Right renal pelvis (tissue), 4 donors: ENCODE measurements around the gene C1QTNF5. TPM values are rescaled to one million over a fixed set of nuclear protein-coding genes. Genes with fewer than 3 reads are reported as not detected.

ENCODE experiments used
- DNase-seq, 4 donors: peaks; one replicate each; pipeline ENCODE4 v3.0.0-alpha.2; 2013; ENCODE audit warnings: low read depth in 4 of 4, low spot score in 3 of 4, missing footprints in 1 of 4
- polyA plus RNA-seq, 4 donors: library from polyadenylated mRNA; unstranded; fragments of 120-200 nt; gene quantifications; one replicate each; pipeline ENCODE4 v1.2.1, GENCODE V29; 2013; ENCODE audit not compliant: insufficient read length in 4 of 4

C1QTNF5 gene
- polyA plus RNA-seq, 4 donors, result 20.6 to 33.6 (median 25.5) TPM

- no peak for DNase-seq
Observed at GRCh38 chr11:119339589-119340334, 921 bp downstream of the C1QTNF5 start.

GRCh38 chr11:119338965-119339588, 1.6 kb downstream of the C1QTNF5 start:
- no peak for DNase-seq

GRCh38 chr11:119338318-119338890, 2.3 kb downstream of the C1QTNF5 start:
- no peak for DNase-seq

- no peak for DNase-seq
Observed at GRCh38 chr11:119337581-119338317, 2.9 kb downstream of the C1QTNF5 start.

- no peak for DNase-seq
Observed at GRCh38 chr11:119336744-119337469, 3.8 kb downstream of the C1QTNF5 start.

- no peak for DNase-seq
Observed at GRCh38 chr11:119335655-119336543, 4.8 kb downstream of the C1QTNF5 start.

- no peak for DNase-seq
Observed at GRCh38 chr11:119335091-119335654, 5.5 kb downstream of the C1QTNF5 start.

GRCh38 chr11:119334174-119334930, 6.3 kb downstream of the C1QTNF5 start, which contains the start of gene RNF26:
Gene RNF26 (plus strand): TSS chr11:119334527. CDS start chr11:119335123, 596 bp downstream.
- peak; percentile 94 to 98 (median 96) for DNase-seq

- no peak for DNase-seq
Observed at GRCh38 chr11:119332111-119332765, 8.4 kb downstream of the C1QTNF5 start.

- DNase-seq, result no peak
Observed at GRCh38 chr11:119330237-119330636, 10.4 kb downstream of the C1QTNF5 start.

- no peak for DNase-seq
Observed at GRCh38 chr11:119329320-119329719, 11.4 kb downstream of the C1QTNF5 start.

- DNase-seq, result no peak
Observed at GRCh38 chr11:119324189-119324588, 16.5 kb downstream of the C1QTNF5 start.

GRCh38 chr11:119323532-119324033, 17.1 kb downstream of the C1QTNF5 start:
- DNase-seq, result no peak

- DNase-seq, result no peak
Observed at GRCh38 chr11:119322921-119323531, 17.7 kb downstream of the C1QTNF5 start.

- DNase-seq, result no peak
Observed at GRCh38 chr11:119322360-119322739, 18.3 kb downstream of the C1QTNF5 start.

- DNase-seq, result no peak
Observed at GRCh38 chr11:119320776-119321524, 19.7 kb downstream of the C1QTNF5 start.
